ENCODE data around the gene CTNND2. TPM values are rescaled to one million over a fixed set of nuclear protein-coding genes. Genes with fewer than 3 reads are reported as not detected.
"Not testable (repeated sequence)": the region's sequence is repeated elsewhere in the genome, so short reads cannot be mapped to it uniquely, and the experiment has no call there.

The CTNND2 gene
- total RNA-seq, 1 donor from 2014 or later = not detected

GRCh38 chr5:11869203-11869602, 35.0 kb downstream of the CTNND2 start:
- DNase-seq = no peak

- DNase-seq = no peak
Observed at GRCh38 chr5:11863911-11864310, 40.3 kb downstream of the CTNND2 start.

GRCh38 chr5:11857391-11857790, 46.9 kb downstream of the CTNND2 start:
- DNase-seq = no peak

GRCh38 chr5:11854936-11855335, 49.3 kb downstream of the CTNND2 start:
- DNase-seq = no peak

GRCh38 chr5:11853796-11854195, 50.5 kb downstream of the CTNND2 start:
- no peak for DNase-seq

- no peak for DNase-seq
Observed at GRCh38 chr5:11853140-11853539, 51.1 kb downstream of the CTNND2 start.

GRCh38 chr5:11852717-11853087, 51.5 kb downstream of the CTNND2 start:
- DNase-seq = no peak

- no peak for DNase-seq
Observed at GRCh38 chr5:11851965-11852716, 52.1 kb downstream of the CTNND2 start.

GRCh38 chr5:11851416-11851815, 52.8 kb downstream of the CTNND2 start:
- no peak for DNase-seq

- DNase-seq = not testable (repeated sequence)
Observed at GRCh38 chr5:11828566-11828965, 75.7 kb downstream of the CTNND2 start.

- no peak for DNase-seq
Observed at GRCh38 chr5:11822598-11822997, 81.6 kb downstream of the CTNND2 start.

- DNase-seq = no peak
Observed at GRCh38 chr5:11815916-11816315, 88.3 kb downstream of the CTNND2 start.

- no peak for DNase-seq
Observed at GRCh38 chr5:11815481-11815880, 88.8 kb downstream of the CTNND2 start.

GRCh38 chr5:11814373-11814772, 89.9 kb downstream of the CTNND2 start:
- DNase-seq = no peak

GRCh38 chr5:11809407-11809806, 94.8 kb downstream of the CTNND2 start:
- no peak for DNase-seq

GRCh38 chr5:11803436-11803835, 100.8 kb downstream of the CTNND2 start:
- DNase-seq = no peak

- no peak for DNase-seq
Observed at GRCh38 chr5:11801061-11801460, 103.2 kb downstream of the CTNND2 start.

GRCh38 chr5:11797132-11797531, 107.1 kb downstream of the CTNND2 start:
- no peak for DNase-seq

- DNase-seq = no peak
Observed at GRCh38 chr5:11793396-11793795, 110.8 kb downstream of the CTNND2 start.

- DNase-seq = no peak
Observed at GRCh38 chr5:11792621-11793020, 111.6 kb downstream of the CTNND2 start.

GRCh38 chr5:11791792-11792191, 112.5 kb downstream of the CTNND2 start:
- DNase-seq = no peak

- no peak for DNase-seq
Observed at GRCh38 chr5:11790201-11790600, 114.0 kb downstream of the CTNND2 start.

GRCh38 chr5:11785771-11786352, 118.4 kb downstream of the CTNND2 start:
- DNase-seq = no peak

- no peak for DNase-seq
Observed at GRCh38 chr5:11780641-11781345, 123.5 kb downstream of the CTNND2 start.

Measured in dermis blood vessel endothelial cell (primary cell).